ENCODE data around the gene SMDT1. TPM values are rescaled to one million over a fixed set of nuclear protein-coding genes. Genes with fewer than 3 reads are reported as not detected.
"Not testable (repeated sequence)": the region's sequence is repeated elsewhere in the genome, so short reads cannot be mapped to it uniquely, and the experiment has no call there.

SMDT1 gene
- total and polyA plus RNA-seq, 2 donors from 2014 or later, result 113 to 264 TPM

DNA sequence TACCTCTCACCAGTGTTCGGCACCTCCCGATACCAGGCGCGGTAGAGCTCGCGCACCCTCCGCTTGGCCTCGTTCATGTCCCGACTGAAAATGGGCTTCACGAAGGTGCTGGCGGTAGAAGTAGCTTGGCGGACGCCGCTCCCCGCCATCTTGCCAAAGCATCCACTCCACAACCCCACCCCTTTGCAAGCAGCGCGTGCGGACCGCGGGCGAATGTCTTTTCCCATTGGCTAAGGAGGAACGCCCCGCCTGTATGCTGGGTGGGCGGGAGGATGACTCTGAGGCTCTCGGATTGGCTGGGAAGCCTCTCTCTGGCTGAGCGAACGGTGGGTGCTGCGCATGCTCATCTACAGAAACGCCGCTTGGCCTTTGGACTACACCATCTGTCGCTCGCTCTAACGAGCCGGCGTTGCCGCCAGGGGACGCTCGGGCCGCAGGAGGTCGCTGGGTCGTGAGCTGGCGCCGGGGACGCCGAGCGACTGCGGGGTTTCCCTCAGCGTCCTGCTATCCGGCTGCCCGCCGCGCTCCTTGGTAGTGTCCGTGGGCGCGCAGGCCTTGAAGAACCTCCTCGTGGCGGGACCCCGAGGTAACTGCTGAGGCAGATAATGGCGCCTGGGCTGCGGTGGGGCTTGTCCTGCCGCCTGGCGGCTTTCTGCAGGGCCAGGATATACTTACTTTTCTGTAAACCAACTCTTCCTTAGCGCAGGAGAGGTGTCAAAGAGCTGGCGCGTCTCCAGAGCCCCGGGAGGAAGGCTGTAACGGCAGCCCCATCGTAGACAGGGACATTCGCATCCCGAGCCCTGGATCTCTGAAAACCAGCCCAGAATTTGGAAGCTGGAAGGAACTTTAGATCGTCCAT, 11.3 kb downstream of the SMDT1 start, which contains the start of gene NDUFA6:
NDUFA6 (minus strand) TSS at position 177 of the 859 bp plus-strand sequence; CDS start at position 149, 28 bp downstream.
- TF ChIP-seq, protein P1, sequence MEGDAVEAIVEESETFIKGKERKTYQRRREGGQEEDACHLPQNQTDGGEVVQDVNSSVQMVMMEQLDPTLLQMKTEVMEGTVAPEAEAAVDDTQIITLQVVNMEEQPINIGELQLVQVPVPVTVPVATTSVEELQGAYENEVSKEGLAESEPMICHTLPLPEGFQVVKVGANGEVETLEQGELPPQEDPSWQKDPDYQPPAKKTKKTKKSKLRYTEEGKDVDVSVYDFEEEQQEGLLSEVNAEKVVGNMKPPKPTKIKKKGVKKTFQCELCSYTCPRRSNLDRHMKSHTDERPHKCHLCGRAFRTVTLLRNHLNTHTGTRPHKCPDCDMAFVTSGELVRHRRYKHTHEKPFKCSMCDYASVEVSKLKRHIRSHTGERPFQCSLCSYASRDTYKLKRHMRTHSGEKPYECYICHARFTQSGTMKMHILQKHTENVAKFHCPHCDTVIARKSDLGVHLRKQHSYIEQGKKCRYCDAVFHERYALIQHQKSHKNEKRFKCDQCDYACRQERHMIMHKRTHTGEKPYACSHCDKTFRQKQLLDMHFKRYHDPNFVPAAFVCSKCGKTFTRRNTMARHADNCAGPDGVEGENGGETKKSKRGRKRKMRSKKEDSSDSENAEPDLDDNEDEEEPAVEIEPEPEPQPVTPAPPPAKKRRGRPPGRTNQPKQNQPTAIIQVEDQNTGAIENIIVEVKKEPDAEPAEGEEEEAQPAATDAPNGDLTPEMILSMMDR (IDR thresholded peaks at IDR 0.05; ENCODE audit: borderline replicate concordance, extremely low read depth, insufficient read depth), result peak; percentile 88
- FAIRE-seq, result peak; percentile 97
- intact Hi-C loops (cut with DNase I), result no loop called here
- H3K27me3 ChIP-seq (ENCODE audit: control insufficient read depth, insufficient read depth, low read length), result no peaks in the 10 kb centered on the region
- DNase-seq, result peak; percentile 99 to 100 (median 100)
- H3K4me3 ChIP-seq (ENCODE audit: low read length in 3 of 3), result peak within 1 kb of the TSS; percentile 86 to 95 (median 91)
- peaks cover 8 to 21% (median 10%) of the 10 kb centered on the region in 3 donors for H3K36me3 ChIP-seq (ENCODE audit: control insufficient read depth in 2 of 3, insufficient read depth in 3 of 3, low read length in 3 of 3)
- peaks cover 0 to 10% (median 6%) of the 10 kb centered on the region in 3 donors for H3K4me1 ChIP-seq (ENCODE audit: control insufficient read depth in 2 of 3, insufficient read depth in 2 of 3, low read depth in 1 of 3, low read length in 3 of 3)
- no peaks in the 10 kb centered on the region for H3K9me3 ChIP-seq (ENCODE audit: control insufficient read depth in 2 of 3, insufficient read depth in 1 of 3, low read length in 3 of 3)
- H3K27ac ChIP-seq (ENCODE audit: low read depth in 2 of 2, low read length in 2 of 2), result peak within 1 kb of the TSS; percentile 92 to 98
- H3K9ac ChIP-seq (ENCODE audit: low read length in 3 of 3), result peak within 1 kb of the TSS; percentile 90 to 96 (median 93)

DNA sequence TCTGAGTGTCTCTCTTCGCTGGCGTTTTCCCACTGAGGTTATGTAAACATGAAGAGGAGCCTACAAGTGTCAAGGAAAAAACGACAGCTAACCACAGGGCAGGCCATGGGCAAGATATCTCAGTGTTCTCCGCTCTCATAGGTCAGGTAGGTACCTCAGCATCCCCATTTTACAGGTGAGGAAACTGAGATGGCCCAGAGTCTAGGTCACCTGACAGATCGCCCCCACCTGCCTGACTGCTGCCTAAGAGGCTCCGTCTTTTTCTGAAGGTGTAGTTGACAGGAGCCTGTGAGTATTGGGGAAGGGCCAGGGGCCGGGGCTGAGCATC, 11.9 kb downstream of the SMDT1 start:
- peaks cover 2 to 15% (median 5%) of the 10 kb centered on the region in 3 donors for H3K36me3 ChIP-seq (ENCODE audit: control insufficient read depth in 2 of 3, insufficient read depth in 3 of 3, low read length in 3 of 3)

DNA sequence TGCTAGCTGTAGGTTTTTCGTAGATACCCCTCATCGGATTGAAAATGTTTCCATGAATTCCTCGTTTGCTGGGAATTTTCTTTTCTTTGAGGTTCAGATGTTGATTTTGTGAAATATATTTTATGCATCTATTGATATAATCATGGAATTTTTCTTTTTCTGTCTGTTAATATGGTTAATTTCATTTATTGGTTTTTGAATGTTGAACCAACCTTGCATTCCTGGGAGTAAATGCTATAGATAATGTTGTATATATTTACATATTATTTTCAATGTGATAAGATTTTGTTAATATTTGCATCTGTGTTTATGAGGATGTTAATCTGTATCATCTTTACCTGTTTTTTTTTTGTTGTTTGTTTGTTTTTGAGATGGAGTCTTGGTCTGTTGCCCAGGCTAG, 21.7 kb downstream of the SMDT1 start:
- Histone ChIP-seq H3K9me3 (ENCODE audit: control insufficient read depth in 2 of 3, insufficient read depth in 1 of 3, low read length in 3 of 3) (peaks cover 0 to 13% (median 5%) of the 10 kb centered on the region in 3 donors), H3K4me3 (ENCODE audit: low read length in 3 of 3) (no peak overlapping the region), H3K27me3 (ENCODE audit: control insufficient read depth, insufficient read depth, low read length) (no peaks in the 10 kb centered on the region), H3K36me3 (ENCODE audit: control insufficient read depth in 2 of 3, insufficient read depth in 3 of 3, low read length in 3 of 3) (no peaks in the 10 kb centered on the region), H3K27ac (ENCODE audit: low read depth in 2 of 2, low read length in 2 of 2) (no peak overlapping the region), H3K9ac (ENCODE audit: low read length in 3 of 3) (no peak overlapping the region), H3K4me1 (ENCODE audit: control insufficient read depth in 2 of 3, insufficient read depth in 2 of 3, low read depth in 1 of 3, low read length in 3 of 3) (no peaks in the 10 kb centered on the region)
- DNase-seq (no peak), FAIRE-seq (no peak)
- intact Hi-C loops (cut with DNase I), result no loop called here
- TF ChIP-seq, protein P1 (IDR thresholded peaks at IDR 0.05; ENCODE audit: borderline replicate concordance, extremely low read depth, insufficient read depth), result no peak

More for the DNA sequence above, 11.9 kb downstream of the SMDT1 start:
- Histone ChIP-seq H3K9ac (ENCODE audit: low read length in 3 of 3) (peak overlapping the region; percentile 52 to 96 (median 85)), H3K4me1 (ENCODE audit: control insufficient read depth in 2 of 3, insufficient read depth in 2 of 3, low read depth in 1 of 3, low read length in 3 of 3) (peaks cover 0 to 6% (median 4%) of the 10 kb centered on the region in 3 donors), H3K27ac (ENCODE audit: low read depth in 2 of 2, low read length in 2 of 2) (peak overlapping the region; percentile 92 to 94), H3K9me3 (ENCODE audit: control insufficient read depth in 2 of 3, insufficient read depth in 1 of 3, low read length in 3 of 3) (no peaks in the 10 kb centered on the region), H3K27me3 (ENCODE audit: control insufficient read depth, insufficient read depth, low read length) (no peaks in the 10 kb centered on the region), H3K4me3 (ENCODE audit: low read length in 3 of 3) (peak overlapping the region; percentile 75 to 86 (median 82))
- intact Hi-C loops (cut with DNase I), result no loop called here
- FAIRE-seq (no peak), DNase-seq (peak in 1 of 5 donors; percentile 63)
- TF ChIP-seq, protein P1 (IDR thresholded peaks at IDR 0.05; ENCODE audit: borderline replicate concordance, extremely low read depth, insufficient read depth), result no peak

DNA sequence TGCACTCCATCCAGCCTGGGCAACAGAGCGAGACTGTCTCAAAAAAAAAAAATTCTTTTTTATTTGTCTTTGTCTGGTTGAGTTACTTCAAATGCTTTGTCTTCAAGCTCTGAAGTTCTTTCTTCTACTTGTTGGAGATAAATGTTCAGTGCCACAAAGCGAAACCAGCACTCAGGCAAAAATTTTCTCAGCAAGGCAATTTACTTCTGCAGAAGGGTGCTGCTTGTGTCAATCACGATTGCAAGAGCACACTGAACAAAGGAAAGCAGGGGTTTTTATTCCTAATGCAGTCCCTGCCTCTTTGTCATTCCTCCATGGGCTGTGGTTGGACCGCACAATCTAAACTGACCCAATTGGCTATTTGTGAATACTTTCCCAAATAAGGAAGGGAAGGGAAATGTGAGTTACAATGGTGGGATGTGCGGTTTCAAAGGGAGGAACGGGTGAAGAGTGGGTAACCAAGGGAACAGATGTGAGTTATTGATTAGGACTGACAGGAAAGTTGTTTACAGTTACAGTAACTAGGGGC, 24.9 kb downstream of the SMDT1 start:
- FAIRE-seq; H3K4me3 ChIP-seq (ENCODE audit: low read length in 3 of 3); H3K27ac ChIP-seq (ENCODE audit: low read depth in 2 of 2, low read length in 2 of 2); H3K9ac ChIP-seq (ENCODE audit: low read length in 3 of 3); H3K27me3 ChIP-seq (ENCODE audit: control insufficient read depth, insufficient read depth, low read length); H3K36me3 ChIP-seq (ENCODE audit: control insufficient read depth in 2 of 3, insufficient read depth in 3 of 3, low read length in 3 of 3); H3K4me1 ChIP-seq (ENCODE audit: control insufficient read depth in 2 of 3, insufficient read depth in 2 of 3, low read depth in 1 of 3, low read length in 3 of 3); DNase-seq; intact Hi-C loops (cut with DNase I): not testable (repeated sequence)
- H3K9me3 ChIP-seq (ENCODE audit: control insufficient read depth in 2 of 3, insufficient read depth in 1 of 3, low read length in 3 of 3), result peaks cover 0 to 13% (median 5%) of the 10 kb centered on the region in 3 donors

All from kidney (tissue), 14 donors.